WERI-Rb-1 (cell line): ENCODE results near the gene OPRM1.

ENCODE experiments used
- DNase-seq: peaks from one replicate; pipeline ENCODE4 v3.0.0-alpha.2; 2020
- H3K27ac ChIP-seq: fragments of 250-450 bp; sonication (Bioruptor Pico); 2 replicates; pipeline ENCODE4 v1.5.1; 2020; ENCODE audit warnings: mild to moderate bottlenecking, moderate library complexity
- H3K27me3 ChIP-seq: fragments of 250-450 bp; sonication (Bioruptor Pico); 2 replicates; pipeline ENCODE4 v1.5.1; 2021; ENCODE audit warnings: mild to moderate bottlenecking, low read depth, moderate library complexity; ENCODE audit not compliant: insufficient read depth, severe bottlenecking
- H3K36me3 ChIP-seq: fragments of 250-450 bp; sonication (Bioruptor Pico); 2 replicates; pipeline ENCODE4 v1.5.1; 2020; ENCODE audit warnings: mild to moderate bottlenecking, moderate library complexity
- H3K4me3 ChIP-seq: 2 replicates; pipeline ENCODE4 v1.5.1; 2011; ENCODE audit warnings: low read depth, mild to moderate bottlenecking, control low read depth, low read length
- H3K9me3 ChIP-seq: fragments of 250-450 bp; sonication (Bioruptor Pico); 2 replicates; pipeline ENCODE4 v1.5.1; 2021; ENCODE audit warnings: mild to moderate bottlenecking, moderate library complexity; ENCODE audit not compliant: severe bottlenecking
- TF ChIP-seq, protein P1 (sequence below): IDR thresholded peaks from 2 replicates; pipeline ENCODE4 v1.5.1; 2011; ENCODE audit warnings: low read depth, mild to moderate bottlenecking, control low read depth, inconsistent platforms, low read length

The OPRM1 gene

DNA sequence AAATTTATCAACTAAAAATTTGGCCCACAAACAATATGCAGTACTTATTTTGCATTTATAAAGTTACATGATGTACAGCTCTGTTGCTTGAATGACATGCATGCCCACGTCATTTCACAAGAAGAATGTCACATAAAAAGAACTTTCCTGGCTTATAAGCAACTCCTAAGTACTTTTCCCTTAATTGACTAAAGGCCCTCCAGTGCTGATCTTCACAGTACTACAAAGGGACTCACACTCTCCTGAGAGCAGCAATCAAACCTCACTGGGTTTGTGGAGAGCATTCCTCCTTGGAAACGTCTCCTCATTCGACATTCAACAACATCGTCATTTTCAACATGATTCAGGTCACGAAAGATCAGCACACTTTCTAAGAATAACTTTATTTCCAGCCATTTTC is 206.5 kb downstream of the OPRM1 start:
- TF ChIP-seq, protein P1, sequence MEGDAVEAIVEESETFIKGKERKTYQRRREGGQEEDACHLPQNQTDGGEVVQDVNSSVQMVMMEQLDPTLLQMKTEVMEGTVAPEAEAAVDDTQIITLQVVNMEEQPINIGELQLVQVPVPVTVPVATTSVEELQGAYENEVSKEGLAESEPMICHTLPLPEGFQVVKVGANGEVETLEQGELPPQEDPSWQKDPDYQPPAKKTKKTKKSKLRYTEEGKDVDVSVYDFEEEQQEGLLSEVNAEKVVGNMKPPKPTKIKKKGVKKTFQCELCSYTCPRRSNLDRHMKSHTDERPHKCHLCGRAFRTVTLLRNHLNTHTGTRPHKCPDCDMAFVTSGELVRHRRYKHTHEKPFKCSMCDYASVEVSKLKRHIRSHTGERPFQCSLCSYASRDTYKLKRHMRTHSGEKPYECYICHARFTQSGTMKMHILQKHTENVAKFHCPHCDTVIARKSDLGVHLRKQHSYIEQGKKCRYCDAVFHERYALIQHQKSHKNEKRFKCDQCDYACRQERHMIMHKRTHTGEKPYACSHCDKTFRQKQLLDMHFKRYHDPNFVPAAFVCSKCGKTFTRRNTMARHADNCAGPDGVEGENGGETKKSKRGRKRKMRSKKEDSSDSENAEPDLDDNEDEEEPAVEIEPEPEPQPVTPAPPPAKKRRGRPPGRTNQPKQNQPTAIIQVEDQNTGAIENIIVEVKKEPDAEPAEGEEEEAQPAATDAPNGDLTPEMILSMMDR, result no peak
- DNase-seq, result no peak
- H3K27ac ChIP-seq, result no peak overlapping the region
- H3K27me3 ChIP-seq, result no peaks in the 10 kb centered on the region
- H3K36me3 ChIP-seq, result no peaks in the 10 kb centered on the region
- H3K9me3 ChIP-seq, result no peaks in the 10 kb centered on the region
- H3K4me3 ChIP-seq, result no peak overlapping the region

DNA sequence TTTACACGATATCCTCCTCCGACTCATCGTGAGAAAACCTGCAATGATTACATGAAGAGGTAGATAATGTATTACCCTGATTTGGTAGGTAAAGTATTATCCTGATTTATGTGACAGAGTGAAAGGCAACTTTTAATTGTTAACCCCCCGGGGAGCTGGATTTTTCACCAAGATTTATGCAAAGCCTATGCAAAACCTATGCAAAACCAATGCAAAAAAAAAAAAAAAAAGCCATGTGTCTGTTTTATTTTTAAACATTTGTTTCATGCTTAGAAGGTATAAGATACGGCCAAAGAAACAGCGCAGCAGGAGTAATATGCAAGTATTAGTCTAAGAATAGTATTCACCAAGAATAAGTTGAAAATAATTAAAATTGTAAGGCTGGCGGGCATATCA is 207.7 kb downstream of the OPRM1 start:
- Histone ChIP-seq H3K4me3 (peak overlapping the region; percentile 49), H3K27ac (no peak overlapping the region; the same call in 1 of the 2 replicates)
- TF ChIP-seq, protein P1, result no peak

DNA sequence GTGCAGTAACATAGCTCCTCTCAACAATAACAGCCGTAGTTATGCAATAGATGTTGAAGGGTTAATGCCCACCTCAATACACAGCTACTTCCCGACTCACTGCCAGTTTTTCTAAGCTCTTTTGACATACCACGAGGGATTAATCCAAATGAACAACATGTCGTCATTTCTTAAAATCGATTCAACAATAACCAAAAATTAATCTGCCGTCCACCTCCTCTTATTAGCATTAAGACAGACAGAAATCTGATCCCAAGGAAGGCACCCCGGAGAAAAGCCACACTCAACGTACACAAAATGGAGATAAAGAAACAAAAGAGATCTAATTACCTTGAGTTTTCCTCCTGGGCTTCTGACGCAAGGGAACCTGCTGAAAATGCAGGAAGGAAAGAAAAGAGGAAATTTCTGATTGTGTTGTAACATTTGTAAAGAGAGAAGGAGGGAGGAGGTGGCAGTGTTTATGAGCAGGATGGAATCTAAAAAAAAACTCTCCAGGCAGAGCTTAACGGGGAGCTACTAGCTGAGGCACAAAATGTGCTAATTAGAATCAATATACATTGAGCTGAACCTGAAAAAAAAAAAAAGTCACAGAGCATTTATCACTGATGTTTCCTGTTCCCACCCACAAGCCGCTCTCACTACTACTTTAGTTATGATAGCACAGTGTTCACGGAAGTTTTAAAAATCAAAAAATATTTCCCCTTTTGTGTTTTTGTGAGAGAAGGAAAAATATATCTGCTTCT is 208.2 kb downstream of the OPRM1 start:
- TF ChIP-seq, protein P1, result no peak
- DNase-seq, result no peak

More for the DNA sequence above, 207.7 kb downstream of the OPRM1 start:
- no peaks in the 10 kb centered on the region for H3K9me3 ChIP-seq
- H3K36me3 ChIP-seq, result no peaks in the 10 kb centered on the region
- DNase-seq, result no peak
- H3K27me3 ChIP-seq, result no peaks in the 10 kb centered on the region

DNA sequence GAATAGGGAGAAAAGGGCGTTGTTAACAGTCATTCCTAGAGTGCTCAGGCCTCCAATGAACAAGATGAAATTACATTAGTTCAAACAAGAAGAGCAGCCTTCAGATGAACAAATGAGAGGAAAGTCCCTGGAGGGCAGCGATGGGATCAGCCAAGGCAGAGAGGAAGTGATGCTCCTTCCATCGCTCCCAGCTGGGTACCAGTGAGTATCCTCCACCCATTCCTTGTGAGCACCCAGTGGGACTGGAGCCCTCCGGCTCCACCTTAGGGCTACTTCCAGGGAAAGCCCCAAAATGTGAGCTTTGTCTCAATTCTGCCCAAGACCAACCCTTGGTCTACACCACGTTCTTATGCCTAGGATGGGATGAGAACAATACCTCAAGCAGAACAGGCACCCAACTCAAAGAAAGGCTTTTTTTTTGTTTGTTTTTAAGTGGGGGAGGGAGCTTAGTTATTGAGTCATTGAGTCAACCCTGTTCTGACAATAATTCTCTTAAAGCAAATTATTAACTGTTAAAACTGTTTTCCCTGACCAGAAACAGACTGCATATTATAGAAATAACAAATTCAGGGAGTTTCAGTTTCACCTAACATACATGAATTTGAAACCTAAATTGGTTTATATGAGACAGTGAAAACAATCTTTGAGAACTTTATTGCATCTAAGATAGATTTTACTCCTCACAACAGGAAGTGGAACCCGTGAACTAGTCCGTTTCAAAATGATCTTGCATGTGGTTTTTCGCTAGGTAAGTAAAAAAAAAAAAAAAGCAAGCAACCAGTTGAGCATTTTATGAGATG is 210.7 kb downstream of the OPRM1 start:
- no peaks in the 10 kb centered on the region for H3K36me3 ChIP-seq
- DNase-seq, result no peak
- no peak overlapping the region for H3K4me3 ChIP-seq

More for the DNA sequence above, 208.2 kb downstream of the OPRM1 start:
- Histone ChIP-seq H3K36me3 (no peaks in the 10 kb centered on the region), H3K27me3 (no peaks in the 10 kb centered on the region), H3K4me3 (peak overlapping the region; percentile 49), H3K9me3 (no peaks in the 10 kb centered on the region), H3K27ac (peak overlapping the region; percentile 41)

DNA sequence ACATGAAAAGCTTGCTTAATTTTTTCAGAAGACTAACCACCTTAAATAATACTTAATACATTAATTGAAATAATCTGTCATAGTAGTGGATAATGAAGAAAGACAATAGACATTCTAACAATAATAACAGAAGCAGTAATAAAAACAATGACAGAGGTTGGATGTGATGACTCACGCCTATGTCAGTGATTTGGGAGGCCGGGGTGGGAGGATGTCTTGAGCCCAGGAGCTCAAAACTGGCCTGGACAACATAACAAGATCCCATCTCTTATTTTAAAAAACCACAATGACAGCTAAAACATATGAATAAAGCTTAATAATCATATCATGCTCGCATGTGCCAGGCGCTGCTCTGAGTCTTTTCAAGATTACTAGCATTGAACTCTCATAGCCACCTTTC is 212.1 kb downstream of the OPRM1 start:
- H3K36me3 ChIP-seq, result no peaks in the 10 kb centered on the region
- TF ChIP-seq, protein P1, result no peak
- H3K27ac ChIP-seq, result no peak overlapping the region
- H3K4me3 ChIP-seq, result no peak overlapping the region
- DNase-seq, result no peak
- no peaks in the 10 kb centered on the region for H3K27me3 ChIP-seq
- H3K9me3 ChIP-seq, result peaks cover 5% of the 10 kb centered on the region

More for the DNA sequence above, 210.7 kb downstream of the OPRM1 start:
- H3K27ac ChIP-seq, result no peak overlapping the region
- H3K27me3 ChIP-seq, result no peaks in the 10 kb centered on the region
- H3K9me3 ChIP-seq, result no peaks in the 10 kb centered on the region
- TF ChIP-seq, protein P1, result no peak
